Neural cell (in vitro differentiated cells): Measurements from ENCODE around the gene PRKCA.

ENCODE experiments used
- EP300 ChIP-seq: fragments of 450-650 bp; conservative IDR thresholded peaks from 2 replicates; pipeline ENCODE4 v1.6.1; 2014; ENCODE audit warnings: antibody characterized with exemption, mild to moderate bottlenecking, moderate library complexity; ENCODE audit not compliant: poor library complexity, severe bottlenecking
- EZH2 ChIP-seq: fragments of 200-600, 300-800 bp; shearing (Covaris generic), sonication (generic); IDR thresholded peaks from 2 replicates; pipeline ENCODE4 v1.6.1; 2014; ENCODE audit warnings: antibody characterized with exemption, low read length, borderline replicate concordance, mild to moderate bottlenecking; ENCODE audit not compliant: insufficient read depth, poor library complexity, severe bottlenecking
- POLR2AphosphoS5 ChIP-seq: IDR thresholded peaks from 2 replicates; pipeline ENCODE4 v1.6.1; 2012
- RAD21 ChIP-seq: fragments of 450-650 bp; conservative IDR thresholded peaks from 2 replicates; pipeline ENCODE4 v1.6.1; 2014; ENCODE audit warnings: antibody characterized with exemption, mild to moderate bottlenecking, moderate library complexity
- SMC3 ChIP-seq: fragments of 450-650 bp; conservative IDR thresholded peaks from 2 replicates; pipeline ENCODE4 v1.6.1; 2014; ENCODE audit warnings: antibody characterized with exemption, mild to moderate bottlenecking, moderate library complexity; ENCODE audit not compliant: poor library complexity
- TAF1 ChIP-seq: IDR thresholded peaks from 2 replicates; pipeline ENCODE4 v1.6.1; 2012; ENCODE audit warnings: low read depth
- TF ChIP-seq, protein P1 (sequence below): fragments of 450-650 bp; IDR thresholded peaks from 2 replicates; pipeline ENCODE4 v1.5.1; 2014; ENCODE audit warnings: antibody characterized with exemption, mild to moderate bottlenecking, moderate library complexity; ENCODE audit not compliant: poor library complexity, severe bottlenecking
- TF ChIP-seq, protein P2 (sequence below): IDR thresholded peaks from 2 replicates; pipeline ENCODE4 v1.6.1; 2012; ENCODE audit warnings: borderline replicate concordance

DNA sequence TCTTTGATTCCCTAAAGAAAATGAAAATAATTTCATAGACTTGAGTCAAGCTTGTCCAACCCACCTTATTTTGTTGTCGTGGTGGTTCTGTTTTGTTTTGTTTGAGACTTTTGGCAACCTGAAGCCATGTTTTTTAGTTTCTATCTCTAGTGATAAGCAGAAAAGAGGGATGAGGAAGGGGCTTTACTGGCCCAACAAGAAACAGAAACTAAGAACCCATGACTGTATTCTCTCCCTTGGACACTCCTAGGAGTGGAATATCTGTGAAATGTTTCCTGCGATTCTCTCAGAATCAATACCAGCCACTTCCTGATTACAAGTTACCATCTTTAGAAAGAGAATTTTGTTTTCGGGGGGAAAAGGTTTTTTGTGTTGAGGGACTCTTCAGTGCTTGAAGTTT is 207.5 kb downstream of the PRKCA start:
- TF ChIP-seq, protein P1, sequence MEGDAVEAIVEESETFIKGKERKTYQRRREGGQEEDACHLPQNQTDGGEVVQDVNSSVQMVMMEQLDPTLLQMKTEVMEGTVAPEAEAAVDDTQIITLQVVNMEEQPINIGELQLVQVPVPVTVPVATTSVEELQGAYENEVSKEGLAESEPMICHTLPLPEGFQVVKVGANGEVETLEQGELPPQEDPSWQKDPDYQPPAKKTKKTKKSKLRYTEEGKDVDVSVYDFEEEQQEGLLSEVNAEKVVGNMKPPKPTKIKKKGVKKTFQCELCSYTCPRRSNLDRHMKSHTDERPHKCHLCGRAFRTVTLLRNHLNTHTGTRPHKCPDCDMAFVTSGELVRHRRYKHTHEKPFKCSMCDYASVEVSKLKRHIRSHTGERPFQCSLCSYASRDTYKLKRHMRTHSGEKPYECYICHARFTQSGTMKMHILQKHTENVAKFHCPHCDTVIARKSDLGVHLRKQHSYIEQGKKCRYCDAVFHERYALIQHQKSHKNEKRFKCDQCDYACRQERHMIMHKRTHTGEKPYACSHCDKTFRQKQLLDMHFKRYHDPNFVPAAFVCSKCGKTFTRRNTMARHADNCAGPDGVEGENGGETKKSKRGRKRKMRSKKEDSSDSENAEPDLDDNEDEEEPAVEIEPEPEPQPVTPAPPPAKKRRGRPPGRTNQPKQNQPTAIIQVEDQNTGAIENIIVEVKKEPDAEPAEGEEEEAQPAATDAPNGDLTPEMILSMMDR = no peak
- TF ChIP-seq TAF1 (no peak), POLR2AphosphoS5 (no peak), RAD21 (no peak), EZH2 (no peak), EP300 (no peak), SMC3 (no peak)
- TF ChIP-seq, protein P2, sequence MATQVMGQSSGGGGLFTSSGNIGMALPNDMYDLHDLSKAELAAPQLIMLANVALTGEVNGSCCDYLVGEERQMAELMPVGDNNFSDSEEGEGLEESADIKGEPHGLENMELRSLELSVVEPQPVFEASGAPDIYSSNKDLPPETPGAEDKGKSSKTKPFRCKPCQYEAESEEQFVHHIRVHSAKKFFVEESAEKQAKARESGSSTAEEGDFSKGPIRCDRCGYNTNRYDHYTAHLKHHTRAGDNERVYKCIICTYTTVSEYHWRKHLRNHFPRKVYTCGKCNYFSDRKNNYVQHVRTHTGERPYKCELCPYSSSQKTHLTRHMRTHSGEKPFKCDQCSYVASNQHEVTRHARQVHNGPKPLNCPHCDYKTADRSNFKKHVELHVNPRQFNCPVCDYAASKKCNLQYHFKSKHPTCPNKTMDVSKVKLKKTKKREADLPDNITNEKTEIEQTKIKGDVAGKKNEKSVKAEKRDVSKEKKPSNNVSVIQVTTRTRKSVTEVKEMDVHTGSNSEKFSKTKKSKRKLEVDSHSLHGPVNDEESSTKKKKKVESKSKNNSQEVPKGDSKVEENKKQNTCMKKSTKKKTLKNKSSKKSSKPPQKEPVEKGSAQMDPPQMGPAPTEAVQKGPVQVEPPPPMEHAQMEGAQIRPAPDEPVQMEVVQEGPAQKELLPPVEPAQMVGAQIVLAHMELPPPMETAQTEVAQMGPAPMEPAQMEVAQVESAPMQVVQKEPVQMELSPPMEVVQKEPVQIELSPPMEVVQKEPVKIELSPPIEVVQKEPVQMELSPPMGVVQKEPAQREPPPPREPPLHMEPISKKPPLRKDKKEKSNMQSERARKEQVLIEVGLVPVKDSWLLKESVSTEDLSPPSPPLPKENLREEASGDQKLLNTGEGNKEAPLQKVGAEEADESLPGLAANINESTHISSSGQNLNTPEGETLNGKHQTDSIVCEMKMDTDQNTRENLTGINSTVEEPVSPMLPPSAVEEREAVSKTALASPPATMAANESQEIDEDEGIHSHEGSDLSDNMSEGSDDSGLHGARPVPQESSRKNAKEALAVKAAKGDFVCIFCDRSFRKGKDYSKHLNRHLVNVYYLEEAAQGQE = no peak
